ENCODE data around the gene ABCF2.

The ABCF2 gene

GRCh38 chr7:151173386-151174245, 53.4 kb downstream of the ABCF2 start:
- DNase-seq (ENCODE audit: low spot score) = no peak

GRCh38 chr7:151172273-151173141, 54.5 kb downstream of the ABCF2 start:
- DNase-seq (ENCODE audit: low spot score) = peak; percentile 89

GRCh38 chr7:151168787-151169162, 58.2 kb downstream of the ABCF2 start:
- DNase-seq (ENCODE audit: low spot score) = no peak

- no peak for DNase-seq (ENCODE audit: low spot score)
These were observed 58.8 kb downstream of the ABCF2 start for GRCh38 chr7:151168003-151168786.

GRCh38 chr7:151167197-151167961, 59.6 kb downstream of the ABCF2 start, which contains the start of gene GBX1:
Gene GBX1 (minus strand): TSS chr7:151167694. CDS start chr7:151167548, 146 bp downstream.
- DNase-seq (ENCODE audit: low spot score) = no peak

- no peak for DNase-seq (ENCODE audit: low spot score)
These were observed 60.3 kb downstream of the ABCF2 start for GRCh38 chr7:151166629-151167196.

Measured in Ammon's horn (tissue), 1 donor.